Right hindlimb (tissue), 1 donor: ENCODE results near the gene CCDC97.
A peak's percentile ranks its signal among the peaks of the same experiment; 100 is the strongest.
"Not testable (repeated sequence)": the region's sequence is repeated elsewhere in the genome, so short reads cannot be mapped to it uniquely, and the experiment has no call there.

Source experiments
- DNase-seq: peaks from one replicate; pipeline ENCODE4 v3.0.0-alpha.2; 2018

The CCDC97 gene

DNA sequence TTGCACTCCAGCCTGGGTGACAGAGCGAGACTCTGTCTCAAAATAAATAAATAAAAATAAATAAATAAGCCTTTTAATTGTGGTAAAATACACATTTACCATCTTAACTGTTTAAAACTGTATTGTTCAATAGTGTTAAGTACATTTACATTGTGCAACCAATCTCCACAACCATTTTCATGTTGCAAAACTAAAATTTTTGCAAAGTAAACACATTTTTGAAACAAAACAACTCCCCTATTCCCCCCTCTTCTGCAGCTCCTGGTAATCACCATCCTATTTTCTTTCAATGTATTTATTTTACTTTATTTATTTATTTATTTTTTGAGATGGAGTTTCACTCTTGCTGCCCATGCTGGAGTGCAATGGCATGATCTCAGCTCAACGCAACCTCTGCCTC is 59.8 kb downstream of the CCDC97 start:
- no peak for DNase-seq

- DNase-seq: not testable (repeated sequence)
Measured at GRCh38 chr19:41371119-41371518, 61.1 kb downstream of the CCDC97 start.

- DNase-seq: no peak
Measured at GRCh38 chr19:41371541-41371940, 61.6 kb downstream of the CCDC97 start.

- DNase-seq: no peak
Measured at GRCh38 chr19:41372501-41372900, 62.5 kb downstream of the CCDC97 start.

DNA sequence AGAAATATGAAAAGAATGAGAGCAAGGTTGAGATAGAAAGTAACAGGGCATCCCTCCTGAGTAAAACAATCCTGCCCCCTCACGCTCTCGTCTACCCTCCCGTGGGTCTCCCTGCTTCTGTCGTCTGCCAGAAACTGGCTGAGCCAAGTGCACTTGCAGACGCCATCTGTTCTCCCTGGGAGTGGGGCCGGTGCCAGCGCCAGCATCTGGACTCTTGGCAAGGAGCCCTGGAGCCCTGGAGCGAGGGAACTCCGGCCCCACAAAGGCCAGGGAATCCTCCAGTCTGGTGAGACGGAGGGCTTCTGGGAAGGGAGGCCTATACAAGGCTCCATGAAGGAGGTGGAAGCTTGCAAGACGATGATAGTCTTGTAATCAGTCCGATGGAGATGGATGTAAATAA is 64.0 kb downstream of the CCDC97 start:
- DNase-seq: peak; percentile 89
